ENCODE measurements around the gene PXYLP1.

Gene PXYLP1

DNA sequence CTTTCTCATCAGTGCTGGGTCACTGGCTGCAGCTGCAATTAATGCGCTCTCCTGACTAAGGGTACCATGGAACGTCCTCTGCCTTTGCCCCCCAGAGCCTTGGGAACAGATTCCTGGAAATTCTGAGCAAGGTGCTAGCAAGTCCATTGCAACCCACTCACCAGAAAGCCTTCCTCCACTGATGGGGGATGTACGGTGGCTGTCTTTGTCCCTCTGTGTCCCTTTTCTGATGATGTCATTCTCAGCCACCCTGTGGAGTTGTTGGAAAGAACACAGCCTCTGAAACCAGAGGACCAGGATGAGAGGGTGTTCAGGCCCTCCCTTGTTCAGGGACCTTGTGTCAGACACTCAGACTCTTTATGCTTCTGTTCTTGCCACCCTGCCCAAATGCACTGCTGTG lies 98.6 kb downstream of the PXYLP1 start:
- no peak for DNase-seq

DNA sequence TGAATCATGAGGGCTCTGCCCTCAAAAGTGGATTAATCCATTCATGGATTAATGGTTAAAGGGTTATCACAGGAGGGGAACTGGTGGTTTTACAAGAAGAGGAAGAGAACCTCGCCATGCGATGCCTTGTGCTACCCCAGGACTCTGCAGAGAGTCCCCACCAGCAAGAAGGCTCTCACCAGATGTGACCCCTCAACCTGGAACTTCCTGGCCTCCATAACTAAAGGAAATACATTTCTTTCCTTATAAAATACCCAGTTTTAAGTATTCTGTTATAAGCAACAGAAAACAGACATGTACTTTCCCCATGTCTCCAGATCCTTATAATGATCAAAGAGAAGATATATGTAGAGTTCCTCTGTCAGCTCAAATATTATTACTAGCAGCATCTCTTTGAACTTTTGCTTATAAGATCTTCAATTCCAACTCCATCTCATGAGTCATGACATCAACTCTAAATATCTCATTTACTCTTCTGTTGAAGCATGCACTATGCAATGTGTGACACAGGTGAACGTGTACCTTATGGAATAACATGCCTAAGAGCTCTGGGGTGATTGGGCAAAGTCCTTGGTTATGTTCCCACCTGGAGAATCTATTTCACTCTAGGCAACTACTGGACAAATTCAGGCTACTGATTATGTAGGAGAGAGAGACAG lies 99.2 kb downstream of the PXYLP1 start:
- no peak for DNase-seq

DNA sequence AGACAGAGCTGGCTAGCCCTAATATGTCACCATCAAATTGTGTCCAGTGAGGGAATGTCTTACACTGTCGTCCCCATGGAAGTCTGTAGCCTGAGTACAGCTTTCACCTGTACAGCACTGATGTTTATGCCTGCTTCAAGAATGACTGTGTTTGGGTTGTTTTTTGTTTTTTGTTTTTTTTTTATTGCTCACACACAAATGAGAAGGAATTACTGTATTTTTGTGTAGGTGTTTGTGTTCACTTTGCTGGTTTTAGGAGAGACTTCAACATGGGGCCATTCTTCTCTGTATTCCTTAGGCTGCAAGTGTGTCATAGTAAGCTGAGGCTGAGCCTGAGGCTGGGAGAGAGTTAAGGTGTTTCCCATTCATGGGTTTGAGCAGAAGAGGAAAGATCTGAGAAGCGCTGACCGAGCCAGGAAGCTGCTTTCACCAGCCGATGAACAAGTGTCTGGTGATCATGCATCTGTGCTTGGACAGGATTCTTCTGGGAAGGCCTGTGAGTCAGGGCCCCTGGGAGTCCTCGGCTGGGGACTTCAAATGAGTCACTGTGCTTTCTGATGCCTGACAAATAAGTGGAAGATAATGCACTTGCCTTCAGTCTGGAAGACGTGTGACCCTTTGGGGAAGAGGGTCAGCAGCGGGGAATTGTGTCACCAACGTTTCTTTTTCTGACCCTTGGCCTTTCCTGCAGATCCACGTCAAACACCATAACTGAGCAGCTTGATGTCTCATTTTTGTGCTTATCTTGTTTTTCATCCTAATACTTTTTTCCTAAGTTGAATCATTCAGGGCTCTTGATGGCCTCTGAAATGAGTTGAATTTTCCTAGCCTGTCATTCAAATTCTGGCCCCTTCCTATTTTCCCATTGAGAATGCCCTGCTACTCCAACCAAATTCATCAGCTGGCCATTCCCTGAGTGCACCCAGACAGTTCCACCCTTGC lies 100.0 kb downstream of the PXYLP1 start:
- DNase-seq: no peak

DNA sequence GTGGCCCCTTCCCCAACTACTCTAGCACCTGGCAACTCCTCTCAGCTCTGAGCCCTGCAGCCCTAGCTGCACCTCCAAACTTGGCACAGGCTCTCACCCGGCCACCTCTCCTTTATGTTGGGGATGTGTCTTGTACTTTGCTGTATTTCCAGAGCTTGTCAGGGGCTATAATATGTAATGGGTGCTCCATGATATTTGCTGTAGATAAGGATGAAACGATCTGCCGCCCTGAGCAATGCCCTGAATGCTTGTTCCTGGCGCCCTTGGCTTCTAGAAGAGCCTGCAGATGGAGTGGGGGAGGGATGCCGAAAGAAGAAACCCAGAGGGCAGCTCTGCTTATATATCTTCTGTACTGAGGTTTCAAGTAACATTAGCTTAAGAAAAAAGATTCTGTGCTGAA lies 100.8 kb downstream of the PXYLP1 start:
- DNase-seq: no peak

DNA sequence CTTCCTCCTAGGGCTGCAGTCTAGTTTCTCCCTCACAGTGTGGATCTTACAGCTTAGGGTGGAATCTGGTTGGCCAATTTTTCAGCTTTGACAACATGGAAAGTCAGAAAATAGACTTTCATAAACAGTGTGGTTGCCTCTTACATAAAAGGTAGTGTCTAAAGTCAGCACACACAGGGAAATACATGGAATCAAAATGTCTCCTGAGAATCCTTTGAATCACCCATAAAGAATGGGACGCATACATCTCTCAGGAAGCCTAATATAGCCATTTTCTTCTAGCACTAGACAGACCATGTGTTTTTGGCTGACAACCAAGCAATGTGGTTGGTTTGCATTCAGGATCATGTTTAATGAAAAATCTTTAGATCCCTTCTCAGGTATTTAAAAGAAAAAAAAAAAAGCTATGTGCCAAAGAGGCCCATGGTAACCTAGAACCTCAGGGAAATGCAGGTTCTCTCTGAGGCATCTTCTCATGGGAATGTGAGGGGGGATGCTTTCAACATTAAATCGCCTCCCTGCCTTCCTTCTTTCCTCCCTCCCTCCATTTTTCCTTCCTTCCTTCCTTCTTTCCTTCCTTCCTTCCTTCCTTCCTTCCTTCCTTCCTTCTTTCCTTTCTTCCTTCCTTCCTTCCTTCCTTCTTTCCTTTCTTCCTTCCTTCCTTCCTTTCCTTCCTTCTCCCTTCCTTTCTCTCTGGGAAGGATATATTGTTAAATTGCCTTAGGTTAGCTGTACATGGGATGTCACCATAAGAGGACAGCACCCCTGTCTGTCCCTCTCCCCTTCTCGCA lies 102.4 kb downstream of the PXYLP1 start:
- DNase-seq: no peak

DNA sequence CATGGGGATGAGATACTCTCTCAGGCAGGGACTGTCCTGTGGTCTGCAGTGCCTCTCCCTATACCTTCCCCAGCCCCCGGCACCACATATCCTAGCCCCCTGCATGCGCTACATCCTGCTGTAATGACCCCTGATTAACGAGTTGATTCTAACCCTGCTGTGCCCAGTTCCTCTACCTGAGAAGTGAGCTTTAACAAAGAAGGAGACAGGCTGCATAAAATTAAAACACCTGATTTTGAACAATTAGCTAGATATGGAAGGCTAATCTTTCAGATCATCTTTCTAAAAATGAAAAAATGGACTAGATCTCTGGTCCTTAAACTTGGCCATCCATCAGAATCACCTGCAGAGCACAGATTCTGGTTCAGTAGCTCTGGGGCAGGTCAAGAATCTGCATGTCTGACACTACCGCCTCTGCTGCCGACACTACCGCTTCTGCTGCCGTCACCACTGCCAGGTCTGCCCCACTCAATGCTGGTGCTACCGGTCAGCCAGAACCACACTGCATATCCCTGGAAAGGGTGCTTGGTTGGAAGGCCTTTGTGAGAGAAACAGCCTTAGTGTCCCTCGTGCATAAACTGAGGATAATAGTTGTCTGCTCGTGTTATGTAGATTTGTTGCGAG lies 103.1 kb downstream of the PXYLP1 start:
- no peak for DNase-seq

DNA sequence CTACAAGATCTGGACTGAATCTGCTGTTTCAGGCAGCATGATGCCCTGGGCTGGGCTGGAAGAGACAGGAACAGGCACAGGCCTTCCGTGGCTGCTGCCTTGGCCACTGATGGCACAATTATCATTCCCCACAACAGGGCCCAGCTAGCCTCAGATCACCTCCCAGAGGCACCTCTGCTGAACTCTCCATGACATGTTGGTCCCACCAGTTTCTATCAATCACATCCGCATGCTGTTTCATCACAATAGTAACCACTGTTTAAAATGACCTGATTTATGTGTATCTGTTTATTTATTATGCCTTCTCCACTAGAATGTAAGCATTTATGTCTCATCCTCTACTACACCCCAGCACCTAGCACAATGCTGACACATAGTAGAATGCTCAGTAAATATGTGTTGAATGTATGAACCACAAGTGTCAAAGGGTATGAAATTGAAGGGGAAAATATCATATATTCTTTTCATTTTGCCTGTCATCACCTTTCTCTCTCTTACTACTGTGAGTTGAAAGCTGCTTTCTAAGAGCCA lies 104.0 kb downstream of the PXYLP1 start:
- no peak for DNase-seq

DNA sequence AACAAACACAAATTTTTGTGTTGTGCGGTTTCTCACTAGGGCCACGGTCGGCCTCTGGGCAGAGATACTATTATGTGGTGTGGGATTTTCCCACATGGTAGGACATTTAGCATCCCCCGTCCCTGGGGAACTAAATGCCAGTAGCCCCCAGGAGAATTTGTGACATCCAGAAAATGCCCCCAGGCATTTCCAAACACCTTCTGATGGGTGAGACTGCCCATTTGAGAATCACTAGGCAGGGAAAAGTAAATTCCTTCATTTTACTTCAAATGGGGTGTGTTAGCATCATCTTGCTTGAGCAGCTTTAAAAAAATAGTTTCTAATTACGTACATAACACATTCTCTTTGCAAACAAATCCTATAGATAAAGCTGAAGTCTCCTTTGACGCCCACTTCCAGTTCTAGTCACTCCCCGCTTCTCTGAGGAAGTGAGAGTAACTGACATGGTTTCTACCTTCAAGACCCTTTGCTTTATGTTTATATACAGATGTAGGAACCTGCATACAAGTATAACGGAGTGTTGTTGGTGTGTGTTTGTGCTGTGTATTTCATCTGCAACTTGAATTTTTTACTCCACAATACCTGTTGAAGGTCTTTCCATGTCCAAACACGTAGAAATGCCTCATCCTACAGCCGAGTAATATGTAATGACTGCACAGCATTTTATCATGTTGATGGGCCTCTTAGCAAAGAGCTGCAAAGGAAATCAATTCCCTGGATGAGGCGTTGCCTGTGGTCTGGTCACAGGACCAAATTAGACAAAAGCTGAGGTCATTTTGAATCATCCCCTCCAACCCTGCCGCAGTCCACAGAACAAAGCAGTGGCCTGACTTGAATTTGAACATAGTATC lies 105.3 kb downstream of the PXYLP1 start:
- DNase-seq: no peak

DNA sequence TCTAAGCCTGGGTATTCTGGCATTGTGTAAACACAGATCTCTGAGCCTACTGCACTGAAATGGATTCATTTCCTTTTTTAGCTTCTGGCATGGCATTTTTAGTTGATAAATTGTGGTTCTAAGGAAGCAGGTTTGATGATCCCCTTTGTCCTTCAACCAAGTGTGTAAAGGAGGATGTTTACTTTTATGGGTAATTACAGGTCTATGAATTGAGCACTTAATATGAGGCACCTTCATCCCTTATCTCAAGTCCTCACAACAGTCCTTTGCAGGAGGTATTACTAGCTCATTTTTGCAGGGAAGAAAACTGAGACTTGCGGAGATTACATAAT lies 105.9 kb downstream of the PXYLP1 start:
- DNase-seq: no peak

DNA sequence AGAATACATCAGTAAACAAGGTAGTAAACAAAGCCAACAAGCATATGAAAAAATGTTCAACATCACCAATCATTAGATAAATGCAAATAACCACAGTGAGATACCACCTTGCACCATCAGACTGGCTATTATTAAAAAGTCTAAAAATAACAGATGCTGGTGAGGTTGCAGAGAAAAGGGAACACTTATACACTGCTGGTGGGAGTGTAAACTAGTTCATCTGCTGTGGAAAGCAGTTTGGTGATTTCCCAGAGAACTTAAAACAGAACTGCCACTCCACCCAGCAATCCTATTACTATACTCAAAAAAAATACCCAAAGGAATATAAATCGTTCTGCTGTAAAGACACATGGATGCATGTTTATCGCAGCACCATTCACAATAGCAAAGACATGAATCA lies 106.4 kb downstream of the PXYLP1 start:
- DNase-seq: no peak

DNA sequence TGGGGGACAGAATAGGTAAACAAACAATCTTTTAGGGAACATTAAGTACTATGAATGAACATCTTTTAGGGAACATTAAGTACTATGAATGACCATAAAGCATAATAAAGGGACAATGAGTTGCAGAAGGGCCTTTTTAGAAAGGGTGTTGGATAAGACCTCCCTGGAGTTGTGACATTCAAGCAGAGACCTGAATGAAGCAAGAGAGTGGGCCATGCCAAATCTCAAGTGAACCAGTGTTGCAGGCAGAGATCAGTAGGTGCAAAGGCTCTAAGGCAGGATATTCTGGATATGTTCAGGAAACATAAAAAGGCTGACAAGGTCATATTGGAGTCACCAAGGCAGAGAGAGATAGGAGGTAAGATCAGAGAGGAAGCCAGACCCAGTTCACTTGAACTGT lies 107.3 kb downstream of the PXYLP1 start:
- no peak for DNase-seq

DNA sequence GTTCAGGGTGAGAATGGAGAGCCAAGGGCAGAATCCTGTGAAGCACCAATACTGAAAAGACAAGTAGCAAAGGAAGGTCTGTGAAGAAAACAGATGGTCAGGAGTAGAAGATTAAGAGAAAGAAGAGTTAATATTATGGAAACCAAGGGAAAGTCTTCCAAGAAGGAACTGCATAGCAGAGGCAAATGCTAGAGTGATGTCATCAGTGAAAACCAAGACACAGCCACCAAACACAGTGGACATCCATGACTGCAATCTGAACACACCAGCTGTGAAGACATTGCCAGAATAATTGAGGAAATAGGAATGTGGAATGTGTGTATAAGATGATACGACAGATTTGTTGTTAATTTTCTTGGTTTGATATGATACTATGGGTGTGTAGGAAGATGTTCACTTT lies 109.9 kb downstream of the PXYLP1 start:
- no peak for DNase-seq

DNA sequence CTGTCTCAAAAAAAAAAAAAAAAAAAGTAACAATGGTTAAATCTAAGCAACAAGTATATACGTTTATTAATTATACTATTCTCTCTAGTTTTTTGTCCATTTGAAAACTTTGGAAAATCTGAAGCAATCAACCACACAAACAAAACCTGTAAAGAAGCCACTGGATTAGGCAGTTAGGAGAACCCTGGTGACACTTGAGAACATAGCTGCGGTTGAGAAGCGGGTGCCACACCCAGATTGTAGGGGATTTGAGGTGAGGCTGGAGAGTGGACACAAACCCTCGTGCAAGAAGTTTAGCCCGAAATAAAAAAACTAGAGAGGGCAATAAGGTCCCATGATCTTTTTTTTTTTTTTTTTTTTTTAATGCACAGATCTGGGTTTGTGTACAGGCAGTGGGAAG lies 110.8 kb downstream of the PXYLP1 start:
- DNase-seq: no peak

DNA sequence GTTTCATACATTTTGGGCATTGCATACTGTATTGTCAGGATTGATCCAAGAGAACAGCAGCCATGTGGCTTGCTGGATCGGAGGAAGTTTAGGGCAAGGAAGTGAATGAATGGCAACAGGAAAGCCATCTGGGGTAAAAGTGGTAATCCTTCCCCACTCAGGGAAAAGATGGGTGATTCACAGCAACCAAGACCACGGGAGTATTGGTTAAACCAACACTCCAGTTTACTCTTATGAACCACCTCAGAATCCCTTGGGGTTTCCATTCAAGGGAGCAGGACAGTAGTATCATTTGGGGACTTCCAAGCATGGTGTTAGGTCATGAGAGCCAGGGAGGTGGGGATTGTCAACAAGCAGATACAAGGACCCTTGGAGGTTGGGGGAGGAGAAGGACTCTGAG lies 111.5 kb downstream of the PXYLP1 start:
- no peak for DNase-seq

DNA sequence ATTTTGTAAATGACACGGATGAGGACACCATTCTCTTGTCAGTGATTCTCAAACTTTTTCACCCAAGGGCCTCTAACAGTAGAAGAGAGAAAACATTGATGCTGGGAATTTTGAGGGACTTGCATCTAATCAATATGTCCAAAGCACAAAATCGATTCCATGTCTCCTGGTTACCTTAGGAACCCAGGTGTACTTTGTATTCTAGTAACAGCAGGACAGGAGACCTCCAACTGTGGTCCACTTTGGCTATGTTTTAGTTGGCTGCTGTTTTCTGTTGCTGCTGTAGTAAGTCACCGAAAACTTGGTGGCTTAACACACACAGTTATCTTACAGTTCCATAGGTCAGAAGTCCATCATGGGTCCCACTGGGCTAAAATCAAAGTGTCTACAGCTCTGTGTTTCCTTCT lies 112.2 kb downstream of the PXYLP1 start:
- no peak for DNase-seq

Measured in activated CD4-positive, alpha-beta T cell treated with anti-CD3 and anti-CD28 coated beads, Interleukin-2, amount 50 U/mL, for 16 hours (primary cell).